ENCODE results near the gene ASRGL1.

- no peak for TF ChIP-seq CTCF (IDR thresholded peaks at IDR 0.05)
- no peak for TF ChIP-seq POLR2A (IDR thresholded peaks at IDR 0.05)
Measured at GRCh38 chr11:62437616-62438015, 100.4 kb downstream of the ASRGL1 start.

Data from uterus (tissue), 2 donors.